Breast epithelium (tissue), 3 donors: ENCODE data around the gene ATXN1.

ENCODE experiments used
- CTCF ChIP-seq, 3 donors: fragments of 450-650 bp; IDR thresholded peaks; one replicate each; pipeline ENCODE4 v1.5.1; 2016 to 2017; ENCODE audit warnings: antibody characterized with exemption in 3 of 3, mild to moderate bottlenecking in 3 of 3, moderate library complexity in 3 of 3
- POLR2A ChIP-seq: fragments of 450-650 bp; IDR thresholded peaks from one replicate; pipeline ENCODE4 v1.6.1; 2016; ENCODE audit warnings: antibody characterized with exemption, mild to moderate bottlenecking, moderate library complexity

GRCh38 chr6:16731478-16732051 is 29.7 kb downstream of the ATXN1 start:
- no peak for TF ChIP-seq CTCF (IDR thresholded peaks at IDR 0.05)
- TF ChIP-seq POLR2A, result no peak
